Karpas-422 (cell line): Measurements from ENCODE around the gene SCN1B. TPM values are rescaled to one million over a fixed set of nuclear protein-coding genes. Genes with fewer than 3 reads are reported as not detected.

Experiments
- DNase-seq: peaks from one replicate; pipeline ENCODE4 v3.0.0-alpha.2; 2015
- H2AFZ ChIP-seq: fragments of 200-600 bp; sonication (generic); 2 replicates; pipeline ENCODE4 v1.6.1; 2014; ENCODE audit warnings: antibody characterized with exemption, low read length, mixed read lengths
- H3K27ac ChIP-seq: fragments of 200-600 bp; sonication (generic); 2 replicates; pipeline ENCODE4 v1.5.1; 2014; ENCODE audit warnings: mild to moderate bottlenecking, low read length, moderate library complexity
- H3K27me3 ChIP-seq: fragments of 200-600 bp; sonication (generic); 2 replicates; pipeline ENCODE4 v1.6.1; 2014; ENCODE audit warnings: low read length, mixed read lengths
- H3K36me3 ChIP-seq: fragments of 200-600 bp; sonication (generic); 2 replicates; pipeline ENCODE4 v1.6.1; 2014; ENCODE audit warnings: low read length, mixed read lengths; ENCODE audit not compliant: insufficient read depth
- H3K4me1 ChIP-seq: fragments of 200-600 bp; sonication (generic); 2 replicates; pipeline ENCODE4 v1.6.1; 2014; ENCODE audit warnings: mild to moderate bottlenecking, low read length, mixed read lengths
- H3K4me2 ChIP-seq: fragments of 200-600 bp; sonication (generic); 2 replicates; pipeline ENCODE4 v1.6.1; 2014; ENCODE audit warnings: low read length, low read depth, mild to moderate bottlenecking; ENCODE audit not compliant: poor library complexity, severe bottlenecking
- H3K4me3 ChIP-seq: fragments of 200-600 bp; sonication (generic); 2 replicates; pipeline ENCODE4 v1.5.1; 2014; ENCODE audit warnings: mild to moderate bottlenecking, antibody characterized with exemption, low read length, mixed read lengths
- H3K79me2 ChIP-seq: fragments of 200-600 bp; sonication (generic); 2 replicates; pipeline ENCODE4 v1.6.1; 2014; ENCODE audit warnings: mild to moderate bottlenecking, low read length, mixed read lengths
- H3K9ac ChIP-seq: fragments of 200-600 bp; sonication (generic); 2 replicates; pipeline ENCODE4 v1.6.0; 2014; ENCODE audit warnings: low read length
- H3K9me2 ChIP-seq: fragments of 200-600 bp; sonication (generic), shearing (Covaris generic); replicated peaks from 2 replicates; pipeline ENCODE4 v1.6.0; 2014; ENCODE audit warnings: mild to moderate bottlenecking, low read length, moderate library complexity; ENCODE audit not compliant: insufficient read depth
- H3K9me3 ChIP-seq: fragments of 300-700, 200-600 bp; sonication (generic); 2 replicates; pipeline ENCODE4 v1.6.1; 2014; ENCODE audit warnings: low read length, mixed read lengths
- H4K20me1 ChIP-seq: fragments of 200-600 bp; sonication (generic); 2 replicates; pipeline ENCODE4 v1.6.1; 2014; ENCODE audit warnings: mild to moderate bottlenecking, antibody characterized with exemption, low read length, low read depth; ENCODE audit not compliant: insufficient read depth
- total RNA-seq: library from RNA; depleted of rRNA; stranded (reverse); fragments of >200 nt; shearing (Covaris generic); gene quantifications from 2 replicates; pipeline ENCODE4 v1.2.3, GENCODE V29; 2014; ENCODE audit warnings: low replicate concordance

SCN1B gene
- total RNA-seq, 1 experiment from 2014 or later, result 0.52 TPM

DNA sequence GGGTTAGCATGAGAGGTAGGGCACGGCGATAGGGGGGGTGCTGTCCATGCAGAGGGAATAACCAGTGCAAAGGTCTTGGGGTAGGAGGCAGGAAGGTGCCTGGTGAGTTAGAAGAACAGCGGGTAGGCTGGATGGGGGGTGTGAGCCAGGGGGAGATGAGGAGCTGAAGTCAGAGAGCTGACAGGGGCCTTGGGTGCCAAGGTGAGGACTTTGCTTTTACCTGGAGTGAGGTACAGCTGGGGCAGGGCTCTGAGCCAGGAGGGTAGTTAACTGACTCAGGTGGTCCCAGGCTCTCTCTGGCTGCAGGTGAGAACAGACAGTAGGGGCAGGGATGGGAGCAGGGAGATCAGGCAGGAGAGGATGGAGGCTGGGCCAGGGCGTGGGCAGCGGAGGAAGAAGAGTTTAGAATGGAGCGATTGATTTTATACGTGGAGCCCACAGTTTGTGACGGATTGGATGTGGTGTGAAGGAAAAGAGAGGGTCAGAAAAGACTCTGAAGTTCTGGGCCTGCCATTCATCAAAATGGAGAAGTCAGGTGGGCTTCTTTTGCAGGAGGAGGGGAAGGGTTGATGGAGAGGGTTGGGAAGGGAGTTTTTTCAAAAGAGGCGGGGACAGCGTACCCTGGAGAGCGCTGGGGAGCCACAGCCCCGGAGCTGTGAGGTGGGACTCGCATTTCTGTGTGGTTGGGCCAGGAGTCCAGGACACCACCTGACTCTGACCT lies 31.3 kb upstream of the SCN1B start:
- Histone ChIP-seq H3K27me3 (no peaks in the 10 kb centered on the region), H2AFZ (peak overlapping the region; percentile 77; the same call in 1 of the 2 replicates), H3K4me3 (peak overlapping the region; percentile 71), H3K27ac (no peak overlapping the region), H3K9me2 (no peaks in the 10 kb centered on the region), H3K36me3 (peaks cover under 1% of the 10 kb centered on the region; the same call in 1 of the 2 replicates), H4K20me1 (peaks cover 17% of the 10 kb centered on the region; the same call in 1 of the 2 replicates), H3K4me2 (peak overlapping the region; percentile 69), H3K4me1 (peaks cover 36% of the 10 kb centered on the region), H3K9me3 (no peaks in the 10 kb centered on the region), H3K79me2 (peaks cover 40% of the 10 kb centered on the region), H3K9ac (peak overlapping the region; percentile 99; the same call in 1 of the 2 replicates)
- no peak for DNase-seq

DNA sequence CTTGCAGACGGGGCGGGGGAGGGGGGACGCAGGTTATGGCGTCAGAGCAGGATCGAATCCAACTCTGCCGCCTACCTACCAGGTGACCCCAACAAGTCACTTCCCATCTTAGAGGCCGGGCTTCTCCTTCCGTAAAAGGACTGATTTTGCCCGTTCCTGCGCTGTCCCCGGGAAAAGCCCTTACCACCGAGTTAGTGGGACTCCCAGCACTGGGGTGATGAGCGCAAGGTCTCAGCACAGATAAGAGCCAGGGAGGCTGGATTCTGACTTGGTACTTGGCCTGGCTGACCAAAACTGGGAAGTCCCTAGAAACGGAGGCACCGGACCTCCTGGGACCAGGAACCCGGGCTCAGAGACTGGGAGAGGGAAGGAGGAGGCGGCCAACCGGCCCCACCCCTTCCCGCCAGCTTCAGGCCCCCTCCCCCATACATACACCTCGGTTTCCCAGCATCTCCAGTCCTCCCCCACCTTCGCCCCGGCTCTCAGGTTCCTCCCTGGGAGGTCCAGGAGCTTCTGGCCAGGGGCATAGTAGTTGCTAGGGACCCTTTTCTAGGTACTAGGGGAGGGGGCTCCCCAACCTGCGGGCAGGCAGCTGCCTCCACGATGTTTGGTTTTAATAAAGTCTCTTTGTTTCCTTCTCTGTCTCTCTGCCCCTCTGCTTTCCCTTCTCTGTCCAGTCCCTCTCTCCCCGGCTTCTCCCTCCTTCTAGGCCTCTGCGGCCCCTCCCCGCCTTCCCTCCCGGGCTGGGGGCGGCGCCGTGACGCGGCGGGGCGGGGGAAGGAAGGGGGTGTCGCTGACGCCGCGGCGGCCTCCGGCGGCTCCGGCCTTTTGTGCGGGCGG lies 30.6 kb upstream of the SCN1B start, which contains the start of gene GRAMD1A:
Gene GRAMD1A (plus strand): TSS at position 826 of the 840 bp plus-strand sequence. CDS start 156 bp downstream, outside the sequence.
- Histone ChIP-seq H3K27ac (peak within 1 kb of the TSS; percentile 82), H3K4me1 (peaks cover 36% of the 10 kb centered on the region), H3K9ac (peak within 1 kb of the TSS; percentile 99), H3K27me3 (no peaks in the 10 kb centered on the region), H3K9me2 (no peaks in the 10 kb centered on the region), H3K36me3 (peaks cover 7% of the 10 kb centered on the region; the same call in 1 of the 2 replicates), H3K79me2 (peaks cover 48% of the 10 kb centered on the region), H4K20me1 (peaks cover 25% of the 10 kb centered on the region), H3K4me3 (peak within 1 kb of the TSS; percentile 71), H3K9me3 (no peaks in the 10 kb centered on the region), H2AFZ (peak within 1 kb of the TSS; percentile 77; the same call in 1 of the 2 replicates), H3K4me2 (peak within 1 kb of the TSS; percentile 69)
- peak; percentile 90 for DNase-seq

GRCh38 chr19:35000338-35000646 lies 30.0 kb upstream of the SCN1B start:
- Histone ChIP-seq H3K9me3 (no peaks in the 10 kb centered on the region), H3K9ac (peak overlapping the region; percentile 99), H3K9me2 (no peaks in the 10 kb centered on the region), H3K4me1 (peaks cover 36% of the 10 kb centered on the region), H3K36me3 (peaks cover 7% of the 10 kb centered on the region; the same call in 1 of the 2 replicates), H3K27me3 (no peaks in the 10 kb centered on the region), H3K79me2 (peaks cover 52% of the 10 kb centered on the region), H3K27ac (peak overlapping the region; percentile 82), H2AFZ (no peak overlapping the region), H4K20me1 (peaks cover 29% of the 10 kb centered on the region), H3K4me2 (peak overlapping the region; percentile 69), H3K4me3 (peak overlapping the region; percentile 71)
- DNase-seq, result no peak

GRCh38 chr19:35000647-35001501 lies 29.4 kb upstream of the SCN1B start:
- Histone ChIP-seq H4K20me1 (peaks cover 35% of the 10 kb centered on the region), H3K27ac (peak overlapping the region; percentile 82), H3K36me3 (peaks cover 7% of the 10 kb centered on the region; the same call in 1 of the 2 replicates), H3K4me1 (peaks cover 36% of the 10 kb centered on the region), H3K9me2 (no peaks in the 10 kb centered on the region), H3K9me3 (no peaks in the 10 kb centered on the region), H3K9ac (peak overlapping the region; percentile 99), H3K4me2 (peak overlapping the region; percentile 69), H3K4me3 (peak overlapping the region; percentile 71), H2AFZ (no peak overlapping the region), H3K27me3 (no peaks in the 10 kb centered on the region), H3K79me2 (peaks cover 58% of the 10 kb centered on the region)
- DNase-seq, result peak; percentile 85

GRCh38 chr19:35002037-35002535 lies 28.2 kb upstream of the SCN1B start:
- Histone ChIP-seq H3K9ac (peak overlapping the region; percentile 99; the same call in 1 of the 2 replicates), H3K27ac (no peak overlapping the region), H3K79me2 (peaks cover 69% of the 10 kb centered on the region), H3K4me1 (peaks cover 36% of the 10 kb centered on the region), H3K27me3 (no peaks in the 10 kb centered on the region), H3K9me2 (no peaks in the 10 kb centered on the region), H3K36me3 (peaks cover 13% of the 10 kb centered on the region; the same call in 1 of the 2 replicates), H2AFZ (no peak overlapping the region), H3K4me2 (peak overlapping the region; percentile 69), H3K4me3 (peak overlapping the region; percentile 71; the same call in 1 of the 2 replicates), H3K9me3 (no peaks in the 10 kb centered on the region), H4K20me1 (peaks cover 35% of the 10 kb centered on the region)
- no peak for DNase-seq

GRCh38 chr19:35004517-35005255 lies 25.6 kb upstream of the SCN1B start:
- H3K4me1 ChIP-seq, result peaks cover 29% of the 10 kb centered on the region
- H3K4me3 ChIP-seq, result no peak overlapping the region
- H3K9me2 ChIP-seq, result no peaks in the 10 kb centered on the region
- H3K36me3 ChIP-seq, result peaks cover 13% of the 10 kb centered on the region; the same call in 1 of the 2 replicates
- H3K27ac ChIP-seq, result no peak overlapping the region
- H4K20me1 ChIP-seq, result peaks cover 38% of the 10 kb centered on the region
- H3K79me2 ChIP-seq, result peaks cover 68% of the 10 kb centered on the region
- no peaks in the 10 kb centered on the region for H3K9me3 ChIP-seq
- H2AFZ ChIP-seq, result no peak overlapping the region
- no peak for DNase-seq
- no peak overlapping the region for H3K9ac ChIP-seq
- H3K27me3 ChIP-seq, result no peaks in the 10 kb centered on the region
- H3K4me2 ChIP-seq, result no peak overlapping the region

GRCh38 chr19:35005256-35005977 lies 24.9 kb upstream of the SCN1B start:
- H3K4me1 ChIP-seq, result peaks cover 26% of the 10 kb centered on the region
- peaks cover 63% of the 10 kb centered on the region for H3K79me2 ChIP-seq
- no peak overlapping the region for H3K4me3 ChIP-seq
- H3K9ac ChIP-seq, result no peak overlapping the region
- H4K20me1 ChIP-seq, result peaks cover 40% of the 10 kb centered on the region
- H3K27me3 ChIP-seq, result no peaks in the 10 kb centered on the region
- H3K27ac ChIP-seq, result no peak overlapping the region
- no peak overlapping the region for H2AFZ ChIP-seq
- no peaks in the 10 kb centered on the region for H3K9me2 ChIP-seq
- no peak for DNase-seq
- peaks cover 14% of the 10 kb centered on the region for H3K36me3 ChIP-seq
- no peak overlapping the region for H3K4me2 ChIP-seq
- H3K9me3 ChIP-seq, result no peaks in the 10 kb centered on the region
